ENCODE results near the gene KLK7.

KLK7 gene

DNA sequence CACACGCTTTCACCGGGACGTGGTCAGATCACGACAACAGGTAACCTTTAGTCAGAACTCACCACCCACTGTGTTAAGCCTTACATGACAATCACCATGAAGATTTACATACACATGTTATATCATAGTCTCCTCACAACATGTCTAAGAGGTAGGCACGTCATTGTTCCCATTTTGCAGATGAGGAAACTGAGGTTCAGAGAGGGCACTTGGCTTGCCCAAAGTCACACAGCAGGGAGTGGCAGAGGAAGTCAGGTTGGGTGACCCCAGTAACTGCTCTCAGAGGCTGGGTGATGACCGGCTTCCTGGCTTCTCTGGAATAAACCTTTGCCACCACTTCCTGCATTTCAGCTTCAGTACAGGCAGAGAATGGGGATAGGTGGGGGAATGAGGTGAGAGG is 30.5 kb upstream of the KLK7 start:
- in situ Hi-C loops (cut with MboI; ENCODE audit: low sequenced_read_pairs, unreplicated experiment): no loop called here
- DNase-seq (ENCODE audit: low spot score): no peak
- no peak for TF ChIP-seq CTCF (IDR thresholded peaks at IDR 0.05; ENCODE audit: borderline replicate concordance, control extremely low read depth, extremely low read depth, insufficient read depth, missing control alignments)

GRCh38 chr19:51012661-51013190 is 29.0 kb upstream of the KLK7 start:
- in situ Hi-C loops (cut with MboI; ENCODE audit: low sequenced_read_pairs, unreplicated experiment): no loop called here
- TF ChIP-seq CTCF (IDR thresholded peaks at IDR 0.05; ENCODE audit: borderline replicate concordance, control extremely low read depth, extremely low read depth, insufficient read depth, missing control alignments): no peak
- DNase-seq (ENCODE audit: low spot score): no peak

- in situ Hi-C loops (cut with MboI; ENCODE audit: low sequenced_read_pairs, unreplicated experiment): no loop called here
- no peak for DNase-seq (ENCODE audit: low spot score)
- TF ChIP-seq CTCF (IDR thresholded peaks at IDR 0.05; ENCODE audit: borderline replicate concordance, control extremely low read depth, extremely low read depth, insufficient read depth, missing control alignments): no peak
Observed at GRCh38 chr19:51010066-51010795, 26.5 kb upstream of the KLK7 start.

DNA sequence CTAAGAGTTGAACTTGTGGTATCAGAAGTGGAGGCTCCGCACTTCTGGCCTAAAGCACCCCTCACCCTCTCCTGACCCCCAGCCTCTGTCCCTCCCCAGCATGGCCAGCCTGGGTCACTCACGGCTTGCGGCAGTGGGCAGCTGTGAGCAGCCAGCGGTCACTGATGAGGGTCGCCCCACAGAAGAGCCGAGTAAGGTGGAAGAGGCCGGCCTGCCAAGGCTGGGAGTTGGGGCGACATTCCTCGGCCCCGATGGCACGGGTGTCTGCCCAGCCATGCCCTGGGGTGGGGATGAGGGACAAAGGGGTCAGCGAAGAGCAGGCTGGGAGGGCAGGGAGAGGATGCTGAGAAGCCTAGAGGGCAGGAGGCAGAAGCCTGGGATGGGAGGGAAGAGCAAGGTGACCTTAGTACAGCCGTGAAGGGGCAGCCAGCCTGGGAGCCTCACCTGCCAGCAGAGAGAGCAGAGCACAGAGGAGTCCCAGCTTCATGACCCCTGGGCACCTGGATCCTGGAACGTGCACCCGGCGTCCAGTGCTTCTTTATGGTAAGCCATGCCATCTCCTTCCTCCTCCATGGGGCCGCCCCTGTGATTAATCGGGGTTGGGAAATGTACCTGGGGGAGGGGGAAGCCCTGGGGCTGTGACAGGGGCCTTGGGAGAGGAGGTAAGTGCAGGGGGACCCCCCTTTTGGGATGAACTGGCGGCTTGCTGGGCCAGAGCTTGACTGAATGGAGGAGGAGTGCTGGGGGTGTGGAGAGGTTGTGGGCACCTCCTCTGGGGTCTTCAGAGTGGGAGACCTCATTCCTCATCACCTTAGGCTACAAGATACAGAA is 25.6 kb upstream of the KLK7 start:
- no peak for TF ChIP-seq CTCF (IDR thresholded peaks at IDR 0.05; ENCODE audit: borderline replicate concordance, control extremely low read depth, extremely low read depth, insufficient read depth, missing control alignments)
- DNase-seq (ENCODE audit: low spot score): no peak
- in situ Hi-C loops (cut with MboI; ENCODE audit: low sequenced_read_pairs, unreplicated experiment): no loop called here

DNA sequence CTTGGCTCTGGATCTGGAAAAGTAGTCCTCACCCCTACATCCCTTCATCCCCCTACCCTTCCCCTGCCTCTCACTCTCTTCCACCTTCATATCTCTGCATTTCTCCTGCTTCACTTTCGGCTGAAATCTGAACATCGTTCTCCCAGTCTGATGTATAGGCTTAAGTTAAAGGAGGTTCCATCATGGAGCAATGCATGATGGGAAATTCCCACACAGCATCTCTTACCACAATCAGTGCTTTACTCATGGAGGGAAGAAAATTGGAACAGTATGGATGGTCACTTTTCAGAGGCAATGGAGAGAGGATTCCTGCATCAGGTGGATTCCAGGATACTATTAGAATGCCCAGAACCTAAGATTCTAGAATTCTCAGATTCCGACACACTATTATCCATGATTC is 23.8 kb upstream of the KLK7 start:
- in situ Hi-C loops (cut with MboI; ENCODE audit: low sequenced_read_pairs, unreplicated experiment): no loop called here
- TF ChIP-seq CTCF (IDR thresholded peaks at IDR 0.05; ENCODE audit: borderline replicate concordance, control extremely low read depth, extremely low read depth, insufficient read depth, missing control alignments): no peak
- no peak for DNase-seq (ENCODE audit: low spot score)

DNA sequence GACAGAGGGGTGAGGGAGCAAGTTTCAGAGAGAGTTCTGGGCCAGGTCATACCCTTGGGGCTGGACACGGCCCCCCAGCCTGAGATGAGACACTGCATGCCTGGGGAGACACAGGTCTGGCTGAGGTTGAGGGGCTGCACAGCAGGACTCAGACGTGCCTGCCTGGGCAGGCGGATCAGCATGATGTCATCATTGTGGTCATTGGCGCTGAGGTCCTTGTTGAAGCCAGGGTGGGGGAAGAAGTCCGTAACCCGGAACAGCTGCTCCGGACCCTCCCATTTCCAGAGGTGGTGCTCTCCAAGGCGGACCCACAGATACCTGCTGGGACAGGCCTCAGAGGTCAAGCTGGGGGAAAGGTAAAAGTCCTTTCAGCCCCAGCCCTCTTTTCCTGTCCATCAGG is 22.7 kb upstream of the KLK7 start:
- TF ChIP-seq CTCF (IDR thresholded peaks at IDR 0.05; ENCODE audit: borderline replicate concordance, control extremely low read depth, extremely low read depth, insufficient read depth, missing control alignments): no peak
- DNase-seq (ENCODE audit: low spot score): no peak
- in situ Hi-C loops (cut with MboI; ENCODE audit: low sequenced_read_pairs, unreplicated experiment): no loop called here

Data from GM13976 (cell line).